Naive thymus-derived CD4-positive, alpha-beta T cell (primary cell): ENCODE results near the gene FRMD4A. TPM values are rescaled to one million over a fixed set of nuclear protein-coding genes. Genes with fewer than 3 reads are reported as not detected.

Source experiments
- ATAC-seq: fragments of 150-1000 bp; cut with Tn5 transposase; 2 replicates; pipeline ENCODE4 v1.10.0; 2021; ENCODE audit warnings: mild to moderate bottlenecking, moderate library complexity
- CTCF ChIA-PET: fragments of 350-600 bp; sonication (Branson Sonifier 250); formaldehyde crosslinking; loops from one replicate; lab custom pipeline; 2021; ENCODE audit warnings: antibody characterized with exemption; lab: Charles Lee
- POLR2A ChIA-PET: fragments of 350-600 bp; sonication (Branson Sonifier 250); formaldehyde crosslinking; loops from one replicate; lab custom pipeline; 2021; ENCODE audit warnings: antibody characterized with exemption, inconsistent platforms; lab: Charles Lee
- DNase-seq, 9 donors: peaks; one replicate each; pipeline versions ENCODE4 v3.0.0 to v3.0.0-alpha.2; 2020 to 2022; ENCODE audit warnings: mixed read lengths in 1 of 9
- H3K27ac ChIP-seq: one replicate; pipeline ENCODE4 v1.7.0; 2013; ENCODE audit warnings: mild to moderate bottlenecking, low read depth, low read length, moderate library complexity
- H3K27me3 ChIP-seq, 2 donors: one replicate each; pipeline ENCODE4 v1.7.0; 2013; ENCODE audit warnings: low read length in 2 of 2, mild to moderate bottlenecking in 2 of 2, moderate library complexity in 2 of 2; ENCODE audit not compliant: control insufficient read depth in 2 of 2, insufficient read depth in 2 of 2
- H3K36me3 ChIP-seq, 3 experiments: 1 replicate in 2 of 3; 2 replicates in 1 of 3; pipeline ENCODE4 v1.7.0; 2013; ENCODE audit warnings: low read length in 3 of 3, mild to moderate bottlenecking in 3 of 3, moderate library complexity in 1 of 3; ENCODE audit not compliant: insufficient read depth in 3 of 3, control insufficient read depth in 2 of 3
- H3K4me1 ChIP-seq, 2 donors: one replicate each; pipeline ENCODE4 v1.7.0; 2013; ENCODE audit warnings: low read length in 2 of 2, mild to moderate bottlenecking in 2 of 2, moderate library complexity in 1 of 2; ENCODE audit not compliant: control insufficient read depth in 2 of 2, insufficient read depth in 2 of 2
- H3K4me3 ChIP-seq: 2 replicates; pipeline ENCODE4 v1.7.0; 2013; ENCODE audit warnings: mild to moderate bottlenecking, low read length
- H3K9me3 ChIP-seq, 3 experiments: 1 replicate in 2 of 3; 2 replicates in 1 of 3; pipeline ENCODE4 v1.7.0; 2013; ENCODE audit warnings: low read length in 3 of 3; ENCODE audit not compliant: control insufficient read depth in 2 of 3
- H3K27ac Mint-ChIP-seq, 9 donors: one replicate each; pipeline ENCODE4 v1.8.0; 2020 to 2022; ENCODE audit warnings: mixed read lengths in 9 of 9, mild to moderate bottlenecking in 8 of 9, moderate library complexity in 5 of 9, inconsistent platforms in 2 of 9
- H3K27me3 Mint-ChIP-seq, 5 donors: one replicate each; pipeline ENCODE4 v1.8.0; 2021 to 2022; ENCODE audit warnings: mixed read lengths in 5 of 5, mild to moderate bottlenecking in 1 of 5
- H3K36me3 Mint-ChIP-seq, 5 donors: one replicate each; pipeline ENCODE4 v1.8.0; 2020 to 2022; ENCODE audit warnings: mixed read lengths in 5 of 5, mild to moderate bottlenecking in 3 of 5, inconsistent platforms in 1 of 5
- H3K4me1 Mint-ChIP-seq, 7 donors: one replicate each; pipeline ENCODE4 v1.8.0; 2020 to 2022; ENCODE audit warnings: mixed read lengths in 7 of 7, mild to moderate bottlenecking in 3 of 7, inconsistent platforms in 1 of 7
- H3K4me3 Mint-ChIP-seq, 10 donors: one replicate each; pipeline ENCODE4 v1.8.0; 2020 to 2022; ENCODE audit warnings: mild to moderate bottlenecking in 10 of 10, mixed read lengths in 10 of 10, moderate library complexity in 6 of 10, inconsistent platforms in 2 of 10
- H3K9me3 Mint-ChIP-seq, 11 donors: one replicate each; pipeline ENCODE4 v1.8.0; 2020 to 2022; ENCODE audit warnings: mixed read lengths in 11 of 11, mild to moderate bottlenecking in 4 of 11, inconsistent platforms in 1 of 11, moderate library complexity in 1 of 11
- intact Hi-C, 2 donors: fragments of 100-400 bp; cut with micrococcal nuclease; formaldehyde crosslinking; loops; one replicate each; pipeline ENCODE4 v1.15.1; 2023
- polyA plus RNA-seq, 2 donors: library from polyadenylated mRNA; unstranded; fragments of 300-500 nt; fragmentation: Illumina TruSeq; gene quantifications; one replicate each; pipeline ENCODE4 v1.2.3, GENCODE V29; 2021
- total RNA-seq, 6 experiments: library from RNA in 5 of 6; stranded (reverse) in 5 of 6; gene quantifications; 1 replicate in 5 of 6; 2 replicates in 1 of 6; pipeline ENCODE4 v1.2.3 and lab custom pipeline; 2021 to 2026

The FRMD4A gene
- total and polyA plus RNA-seq, 7 experiments from 2014 or later, result 0.10 to 3.1 (median 0.62) TPM

- peaks cover 10 to 30% (median 21%) of the 10 kb centered on the region in 7 donors for H3K4me1 Mint-ChIP-seq
- ChIA-PET CTCF (interaction anchor here (0.6 to 1.8 kb wide), 2 partner anchors 68 to 86 kb away, joined by 4 to 5 read pairs; no protein-coding TSS in a partner anchor), POLR2A (no interaction called here)
- Histone ChIP-seq H3K27ac (no peak overlapping the region), H3K4me3 (no peak overlapping the region), H3K27me3 (peaks cover 2 to 4% of the 10 kb centered on the region in 2 donors), H3K4me1 (no peaks in the 10 kb centered on the region), H3K36me3 (no peaks in the 10 kb centered on the region), H3K9me3 (no peaks in the 10 kb centered on the region)
- no peak for DNase-seq
- ATAC-seq, result no peak
- intact Hi-C loops, result no loop called here
- H3K27ac Mint-ChIP-seq, result peak overlapping the region in 2 of 9 donors; percentile 9 to 39
- H3K27me3 Mint-ChIP-seq, result peaks cover 21 to 45% (median 36%) of the 10 kb centered on the region in 5 donors
- no peaks in the 10 kb centered on the region for H3K9me3 Mint-ChIP-seq
- H3K36me3 Mint-ChIP-seq, result peaks cover 0 to 3% (median 0%) of the 10 kb centered on the region in 5 donors
- peak overlapping the region in 9 of 10 donors; percentile 48 to 87 (median 79) for H3K4me3 Mint-ChIP-seq
Observed at GRCh38 chr10:13708256-13708990, 622.3 kb downstream of the FRMD4A start.

GRCh38 chr10:13707156-13707881 is 623.4 kb downstream of the FRMD4A start:
- no peaks in the 10 kb centered on the region for H3K9me3 Mint-ChIP-seq
- peaks cover 10 to 22% (median 20%) of the 10 kb centered on the region in 7 donors for H3K4me1 Mint-ChIP-seq
- H3K27ac Mint-ChIP-seq, result peak overlapping the region in 3 of 9 donors; percentile 3 to 38 (median 24)
- ATAC-seq, result peak; percentile 34
- DNase-seq, result peak in 8 of 9 donors; percentile 7 to 57 (median 32)
- peaks cover 24 to 50% (median 36%) of the 10 kb centered on the region in 5 donors for H3K27me3 Mint-ChIP-seq
- peaks cover 0 to 3% (median 0%) of the 10 kb centered on the region in 5 donors for H3K36me3 Mint-ChIP-seq
- no peak overlapping the region for H3K27ac ChIP-seq
- CTCF ChIA-PET, result interaction anchor here (0.6 to 1.8 kb wide), 2 partner anchors 69 to 87 kb away, joined by 4 to 5 read pairs; no protein-coding TSS in a partner anchor
- peaks cover 2 to 4% of the 10 kb centered on the region in 2 donors for H3K27me3 ChIP-seq
- peak overlapping the region; percentile 34 for H3K4me3 ChIP-seq
- H3K9me3 ChIP-seq, result no peaks in the 10 kb centered on the region
- H3K36me3 ChIP-seq, result no peaks in the 10 kb centered on the region
- no peaks in the 10 kb centered on the region for H3K4me1 ChIP-seq
- H3K4me3 Mint-ChIP-seq, result peak overlapping the region; percentile 54 to 87 (median 76)
- intact Hi-C loops, result no loop called here
- POLR2A ChIA-PET, result interaction anchor here (0.8 kb wide), 1 partner anchor 11 kb away, joined by 3 read pairs; no protein-coding TSS in a partner anchor

- peaks cover 10 to 22% (median 20%) of the 10 kb centered on the region in 7 donors for H3K4me1 Mint-ChIP-seq
- Histone ChIP-seq H3K36me3 (no peaks in the 10 kb centered on the region), H3K27ac (no peak overlapping the region), H3K27me3 (peaks cover 2 to 4% of the 10 kb centered on the region in 2 donors), H3K4me3 (no peak overlapping the region), H3K4me1 (no peaks in the 10 kb centered on the region), H3K9me3 (no peaks in the 10 kb centered on the region)
- peaks cover 24 to 52% (median 36%) of the 10 kb centered on the region in 5 donors for H3K27me3 Mint-ChIP-seq
- no peaks in the 10 kb centered on the region for H3K9me3 Mint-ChIP-seq
- H3K36me3 Mint-ChIP-seq, result peaks cover 0 to 3% (median 0%) of the 10 kb centered on the region in 5 donors
- peak overlapping the region; percentile 4 to 87 (median 76) for H3K4me3 Mint-ChIP-seq
- POLR2A ChIA-PET, result interaction anchor here (0.8 kb wide), 1 partner anchor 12 kb away, joined by 3 read pairs; no protein-coding TSS in a partner anchor
- intact Hi-C loops, result no loop called here
- no peak for ATAC-seq
- DNase-seq, result no peak
- H3K27ac Mint-ChIP-seq, result peak overlapping the region in 1 of 9 donors; percentile 24
- CTCF ChIA-PET, result interaction anchor here (0.7 to 1.8 kb wide), 2 partner anchors 70 to 1380 kb away, joined by 3 to 4 read pairs; no protein-coding TSS in a partner anchor
Observed at GRCh38 chr10:13706604-13707003, 624.1 kb downstream of the FRMD4A start.

GRCh38 chr10:13706175-13706574 is 624.5 kb downstream of the FRMD4A start:
- Histone ChIP-seq H3K4me1 (no peaks in the 10 kb centered on the region), H3K36me3 (no peaks in the 10 kb centered on the region), H3K9me3 (no peaks in the 10 kb centered on the region), H3K27ac (no peak overlapping the region), H3K4me3 (no peak overlapping the region), H3K27me3 (peaks cover 2 to 4% of the 10 kb centered on the region in 2 donors)
- ChIA-PET CTCF (interaction anchor here (0.7 kb wide), 1 partner anchor 1380 kb away, joined by 3 read pairs; no protein-coding TSS in a partner anchor), POLR2A (no interaction called here)
- Mint-ChIP-seq H3K27me3 (peaks cover 24 to 52% (median 36%) of the 10 kb centered on the region in 5 donors), H3K4me1 (peaks cover 10 to 22% (median 20%) of the 10 kb centered on the region in 7 donors), H3K27ac (no peak overlapping the region), H3K9me3 (no peaks in the 10 kb centered on the region), H3K36me3 (peaks cover 0 to 3% (median 0%) of the 10 kb centered on the region in 5 donors), H3K4me3 (peak overlapping the region in 4 of 10 donors; percentile 56 to 87 (median 84))
- intact Hi-C loops, result no loop called here
- ATAC-seq (no peak), DNase-seq (no peak)

- no peaks in the 10 kb centered on the region for H3K36me3 ChIP-seq
- CTCF ChIA-PET, result interaction anchor here (0.7 kb wide), 1 partner anchor 1381 kb away, joined by 3 read pairs; no protein-coding TSS in a partner anchor
- peaks cover 10 to 22% (median 20%) of the 10 kb centered on the region in 7 donors for H3K4me1 Mint-ChIP-seq
- H3K36me3 Mint-ChIP-seq, result peaks cover 0 to 3% (median 0%) of the 10 kb centered on the region in 5 donors
- intact Hi-C loops, result no loop called here
- ATAC-seq, result no peak
- POLR2A ChIA-PET, result no interaction called here
- peak overlapping the region in 2 of 10 donors; percentile 16 to 82 for H3K4me3 Mint-ChIP-seq
- H3K27me3 ChIP-seq, result peaks cover 2 to 4% of the 10 kb centered on the region in 2 donors
- no peak overlapping the region for H3K27ac ChIP-seq
- no peak overlapping the region for H3K27ac Mint-ChIP-seq
- peaks cover 24 to 52% (median 36%) of the 10 kb centered on the region in 5 donors for H3K27me3 Mint-ChIP-seq
- H3K9me3 Mint-ChIP-seq, result no peaks in the 10 kb centered on the region
- no peaks in the 10 kb centered on the region for H3K4me1 ChIP-seq
- no peak overlapping the region for H3K4me3 ChIP-seq
- no peaks in the 10 kb centered on the region for H3K9me3 ChIP-seq
- no peak for DNase-seq
Observed at GRCh38 chr10:13705526-13706174, 625.1 kb downstream of the FRMD4A start.

GRCh38 chr10:13704964-13705363 is 625.8 kb downstream of the FRMD4A start:
- POLR2A ChIA-PET, result no interaction called here
- peaks cover 0 to 3% (median 0%) of the 10 kb centered on the region in 5 donors for H3K36me3 Mint-ChIP-seq
- Histone ChIP-seq H3K4me3 (no peak overlapping the region), H3K27ac (no peak overlapping the region), H3K9me3 (no peaks in the 10 kb centered on the region), H3K36me3 (no peaks in the 10 kb centered on the region), H3K27me3 (peaks cover 2 to 4% of the 10 kb centered on the region in 2 donors), H3K4me1 (no peaks in the 10 kb centered on the region)
- H3K9me3 Mint-ChIP-seq, result no peaks in the 10 kb centered on the region
- DNase-seq, result no peak
- intact Hi-C loops, result no loop called here
- peaks cover 24 to 49% (median 36%) of the 10 kb centered on the region in 5 donors for H3K27me3 Mint-ChIP-seq
- H3K4me3 Mint-ChIP-seq, result no peak overlapping the region
- peaks cover 10 to 22% (median 20%) of the 10 kb centered on the region in 7 donors for H3K4me1 Mint-ChIP-seq
- ATAC-seq, result no peak
- CTCF ChIA-PET, result interaction anchor here (0.7 kb wide), 1 partner anchor 657 kb away, joined by 3 read pairs; no protein-coding TSS in a partner anchor
- H3K27ac Mint-ChIP-seq, result no peak overlapping the region
